HG03060 (cell line): ENCODE data around the gene LPCAT3.
A peak's percentile ranks its signal among the peaks of the same experiment; 100 is the strongest.
"Not testable (repeated sequence)": the region's sequence is repeated elsewhere in the genome, so short reads cannot be mapped to it uniquely, and the experiment has no call there.

Experiments
- ATAC-seq: cut with Tn5 transposase; IDR thresholded peaks from one replicate; pipeline ENCODE4 v1.9.1; 2021; ENCODE audit warnings: low read depth, moderate number of reproducible peaks; ENCODE audit not compliant: unreplicated experiment

LPCAT3 gene, protein sequence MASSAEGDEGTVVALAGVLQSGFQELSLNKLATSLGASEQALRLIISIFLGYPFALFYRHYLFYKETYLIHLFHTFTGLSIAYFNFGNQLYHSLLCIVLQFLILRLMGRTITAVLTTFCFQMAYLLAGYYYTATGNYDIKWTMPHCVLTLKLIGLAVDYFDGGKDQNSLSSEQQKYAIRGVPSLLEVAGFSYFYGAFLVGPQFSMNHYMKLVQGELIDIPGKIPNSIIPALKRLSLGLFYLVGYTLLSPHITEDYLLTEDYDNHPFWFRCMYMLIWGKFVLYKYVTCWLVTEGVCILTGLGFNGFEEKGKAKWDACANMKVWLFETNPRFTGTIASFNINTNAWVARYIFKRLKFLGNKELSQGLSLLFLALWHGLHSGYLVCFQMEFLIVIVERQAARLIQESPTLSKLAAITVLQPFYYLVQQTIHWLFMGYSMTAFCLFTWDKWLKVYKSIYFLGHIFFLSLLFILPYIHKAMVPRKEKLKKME

GRCh38 chr12:7018350-7019042 lies at the start of gene LPCAT3:
TSS of gene LPCAT3 (minus strand) at chr12:7018476. CDS start at chr12:7018424, 52 bp downstream.
- ATAC-seq, result peak; percentile 82

DNA sequence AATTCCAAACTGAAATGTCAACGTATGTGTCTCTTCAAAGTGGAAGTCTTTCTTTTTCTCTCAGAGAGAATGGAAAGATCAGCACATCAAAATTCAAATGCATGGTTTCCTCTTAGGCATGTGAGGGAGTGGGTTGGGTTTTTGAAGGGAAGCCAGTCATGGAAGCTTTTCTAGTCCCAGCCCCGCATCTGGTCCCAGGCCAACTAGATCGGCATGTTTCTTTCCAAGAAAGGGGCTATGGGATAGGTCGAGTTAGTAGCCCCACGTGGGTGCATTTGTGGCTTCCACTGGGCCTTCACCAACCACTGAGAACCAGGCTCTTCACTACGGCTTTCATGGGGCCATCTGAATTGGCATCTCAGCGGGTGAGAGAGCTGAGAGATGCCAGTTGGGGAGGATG lies 48.8 kb upstream of the LPCAT3 start:
- no peak for ATAC-seq

GRCh38 chr12:7066596-7066995 lies 48.3 kb upstream of the LPCAT3 start:
- no peak for ATAC-seq

DNA sequence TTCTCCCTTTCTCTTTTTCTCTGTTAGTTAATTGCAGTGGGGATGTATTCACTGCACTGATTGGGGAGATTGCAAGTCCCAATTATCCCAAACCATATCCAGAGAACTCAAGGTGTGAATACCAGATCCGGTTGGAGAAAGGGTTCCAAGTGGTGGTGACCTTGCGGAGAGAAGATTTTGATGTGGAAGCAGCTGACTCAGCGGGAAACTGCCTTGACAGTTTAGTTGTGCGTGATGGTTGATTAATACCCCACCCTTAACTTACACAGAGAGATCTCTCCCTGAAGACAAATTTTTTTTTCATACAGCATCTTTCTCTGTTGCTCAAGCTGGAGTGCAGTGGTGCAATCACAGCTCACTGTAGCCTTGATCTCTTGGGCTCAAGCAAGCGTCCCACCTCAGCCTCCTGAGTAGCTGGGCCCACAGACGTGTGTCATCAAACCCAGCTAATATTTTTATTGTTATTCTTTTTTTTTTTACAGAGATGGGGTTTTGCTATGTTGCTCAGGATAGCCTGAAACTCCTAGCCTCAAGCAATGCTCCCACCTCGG lies 46.9 kb upstream of the LPCAT3 start:
- ATAC-seq, result no peak

- ATAC-seq, result no peak
Observed at GRCh38 chr12:7064516-7064915, 46.2 kb upstream of the LPCAT3 start.

GRCh38 chr12:7061596-7061995 lies 43.3 kb upstream of the LPCAT3 start:
- no peak for ATAC-seq

- no peak for ATAC-seq
Observed at GRCh38 chr12:7061138-7061537, 42.9 kb upstream of the LPCAT3 start.

GRCh38 chr12:7060353-7060954 lies 42.2 kb upstream of the LPCAT3 start, which contains the start of gene C1S:
TSS of gene C1S (plus strand) at chr12:7060718. CDS start at chr12:7061913, 1,195 bp downstream.
- no peak for ATAC-seq

- no peak for ATAC-seq
Observed at GRCh38 chr12:7059780-7060179, 41.5 kb upstream of the LPCAT3 start.

DNA sequence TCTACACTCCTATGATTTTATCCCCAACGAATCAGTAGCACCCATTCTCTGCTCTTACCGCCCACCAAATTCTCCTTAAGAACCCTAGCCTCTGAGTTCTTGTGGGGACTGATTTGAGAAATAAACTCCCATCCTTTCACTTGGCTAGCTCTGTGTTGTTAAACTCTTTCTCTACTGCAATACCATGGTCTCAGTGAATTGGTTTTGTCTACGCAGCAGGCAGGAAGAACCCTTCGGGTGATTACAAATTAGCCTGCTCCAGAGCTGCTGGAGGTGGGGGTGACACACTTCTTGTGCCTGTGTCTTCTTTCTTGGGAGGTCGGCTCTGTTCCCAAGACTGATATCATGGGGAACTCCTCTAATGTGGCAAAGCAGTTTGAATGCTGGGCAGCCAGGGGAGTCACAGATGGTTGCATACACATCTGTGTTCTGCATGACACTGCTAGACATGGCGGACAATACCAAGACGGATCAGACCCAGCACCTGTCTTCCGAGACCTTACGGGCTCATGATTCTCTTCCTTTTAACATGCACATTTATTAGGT lies 40.6 kb upstream of the LPCAT3 start:
- ATAC-seq, result no peak

DNA sequence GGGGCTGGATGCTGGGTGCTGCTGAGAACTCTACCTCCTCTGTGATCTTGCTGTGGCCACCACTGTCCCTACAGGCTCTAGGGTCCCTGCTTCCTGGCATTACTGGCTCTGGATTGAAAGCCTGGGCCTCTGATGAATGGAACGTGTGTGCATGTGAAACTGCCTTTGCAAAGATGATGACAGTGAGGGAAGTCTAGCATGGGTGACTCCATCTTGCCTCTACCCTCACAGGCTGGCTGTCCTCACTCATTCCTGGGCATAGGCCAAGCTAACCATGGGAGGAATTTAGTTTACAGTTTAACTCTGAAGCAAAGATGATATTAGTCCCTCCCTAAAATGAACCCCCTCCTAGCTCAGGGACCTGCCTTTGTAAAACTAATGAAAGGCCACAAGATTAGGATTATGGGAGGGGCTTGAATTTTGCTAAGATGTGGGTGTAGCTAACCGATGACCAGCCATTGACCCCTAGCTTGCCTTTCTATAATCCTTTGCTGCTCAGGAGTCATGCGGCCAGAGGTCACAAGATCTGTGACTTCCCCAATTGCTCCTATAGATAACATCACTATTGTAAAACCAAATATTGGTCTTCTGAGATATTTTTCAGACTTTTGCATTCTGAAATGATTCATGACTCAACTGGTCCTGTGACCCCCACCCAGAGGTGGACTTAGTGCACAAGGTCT lies 40.0 kb upstream of the LPCAT3 start:
- ATAC-seq, result no peak

DNA sequence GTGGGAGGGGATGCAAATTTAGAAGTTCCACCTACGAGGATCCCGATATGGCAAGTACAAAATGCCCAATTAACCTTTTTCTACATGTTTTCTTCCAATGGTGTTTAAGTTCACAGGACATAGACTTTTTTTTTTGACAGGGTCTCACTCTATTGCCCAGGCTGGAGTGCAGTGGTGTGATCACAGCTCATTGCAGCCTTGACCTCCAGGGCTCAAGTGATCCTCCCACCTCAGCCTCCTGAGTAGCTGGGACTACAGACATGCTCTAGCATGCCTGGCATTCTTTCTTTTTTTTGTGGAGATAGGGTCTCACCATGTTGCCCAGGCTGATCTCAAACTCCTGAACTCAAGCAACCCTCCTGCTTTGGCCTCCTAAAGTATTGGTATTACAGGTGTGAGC lies 37.5 kb upstream of the LPCAT3 start:
- ATAC-seq, result not testable (repeated sequence)

- no peak for ATAC-seq
Observed at GRCh38 chr12:7054925-7055324, 36.6 kb upstream of the LPCAT3 start.

GRCh38 chr12:7049973-7050372 lies 31.7 kb upstream of the LPCAT3 start:
- ATAC-seq, result not testable (repeated sequence)

DNA sequence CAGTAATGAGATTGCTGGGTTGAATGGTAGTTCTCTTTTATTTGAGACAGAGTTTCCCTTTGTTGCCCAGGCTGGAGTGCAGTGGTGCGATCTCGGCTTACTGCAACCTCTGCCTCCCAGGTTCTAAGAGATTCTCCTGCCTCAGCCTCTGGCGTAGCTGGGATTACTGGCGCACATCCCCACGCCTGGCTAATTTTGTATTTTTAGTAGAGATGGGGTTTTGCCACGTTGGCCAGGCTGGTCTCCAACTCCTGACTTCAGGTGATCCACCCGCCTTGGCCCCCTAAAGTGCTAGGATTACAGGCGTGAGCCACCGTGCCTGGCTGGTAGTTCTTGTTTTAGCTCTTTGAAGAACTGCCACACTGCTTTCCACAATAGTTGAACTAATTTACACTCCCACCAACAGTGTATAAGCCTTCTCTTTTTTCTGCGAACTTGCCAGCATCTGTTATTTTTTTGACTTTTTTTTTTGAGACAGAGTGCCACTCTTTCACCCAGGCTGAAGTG lies 31.2 kb upstream of the LPCAT3 start:
- ATAC-seq, result not testable (repeated sequence)

GRCh38 chr12:7047306-7047705 lies 29.0 kb upstream of the LPCAT3 start:
- no peak for ATAC-seq

DNA sequence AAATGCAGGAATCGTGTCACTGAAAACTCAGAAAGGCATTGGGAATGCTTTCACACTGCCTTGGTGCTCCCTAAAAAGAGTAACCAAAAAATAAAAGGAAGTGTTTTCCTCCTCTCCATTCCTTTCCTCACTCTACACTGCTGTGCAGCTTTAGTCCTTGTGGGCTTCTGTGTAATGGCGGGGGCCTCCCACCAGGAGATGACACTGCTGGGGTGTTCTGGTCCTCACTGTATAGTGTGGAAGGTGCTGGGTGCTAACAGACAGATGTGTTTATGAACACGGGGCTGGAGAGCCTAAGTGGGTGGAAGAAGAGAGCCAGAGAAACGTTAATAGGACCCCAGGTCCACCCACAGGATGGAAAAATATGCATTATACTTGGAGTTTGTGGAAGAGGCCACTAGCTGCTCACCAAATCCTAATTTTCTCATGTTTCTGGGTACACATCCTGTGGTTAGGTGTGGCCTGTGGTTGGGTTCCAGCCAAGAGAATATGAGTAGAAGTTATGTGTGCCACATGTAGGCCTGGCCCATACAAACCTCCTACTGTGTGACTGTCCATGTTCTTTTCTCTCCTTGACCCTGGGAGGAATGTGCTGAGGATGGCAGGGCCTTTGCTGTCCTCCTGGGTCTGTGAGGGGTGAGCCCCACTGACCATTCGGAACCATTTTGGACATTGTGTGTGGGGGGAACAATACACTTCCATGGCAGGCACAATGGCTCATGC lies 28.3 kb upstream of the LPCAT3 start:
- no peak for ATAC-seq

DNA sequence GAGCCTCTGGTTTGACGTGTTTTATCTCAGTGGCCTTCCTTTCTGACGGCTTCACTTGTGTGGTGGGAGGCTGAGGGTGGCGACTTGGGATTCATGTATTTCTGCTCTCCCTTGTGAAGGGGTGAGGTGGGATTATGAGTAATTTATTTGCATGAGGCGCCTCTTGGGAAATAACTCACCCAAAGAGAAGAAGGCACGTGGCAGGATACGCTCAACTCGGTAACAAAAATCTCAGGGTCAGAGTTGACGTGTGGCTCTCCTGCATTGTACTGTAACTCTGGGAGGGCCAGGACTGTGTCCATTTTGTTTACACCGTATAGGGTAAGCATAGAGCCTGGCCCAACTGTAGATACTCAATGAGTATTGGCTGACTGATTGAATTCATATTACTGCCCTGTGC lies 27.6 kb upstream of the LPCAT3 start:
- no peak for ATAC-seq

DNA sequence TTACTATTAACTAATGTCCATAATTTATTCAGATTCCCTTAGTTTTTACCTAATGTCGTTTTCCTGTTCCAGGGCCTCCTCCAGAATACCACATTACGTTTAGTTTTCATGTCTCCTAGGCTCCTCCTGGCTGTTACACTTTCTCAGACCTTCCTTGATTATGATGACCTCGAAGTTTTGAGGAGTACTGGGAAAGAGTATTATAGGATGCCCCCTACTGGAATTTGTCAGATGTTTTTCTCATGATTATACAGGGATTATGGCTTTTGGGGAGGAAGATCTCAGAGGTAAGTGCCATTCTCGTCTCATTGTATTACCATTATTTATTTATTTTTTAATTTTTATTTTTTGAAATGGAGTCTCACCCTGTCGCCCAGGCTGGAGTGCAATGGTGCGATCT lies 24.6 kb upstream of the LPCAT3 start:
- ATAC-seq, result no peak
